Stimulated activated CD8-positive, alpha-beta memory T cell treated with anti-CD3 and anti-CD28 coated beads, Interleukin-12 subunit alpha, Interleukin-12 subunit beta, amount 100 ng/mL, for 1 hour (primary cell): ENCODE results near the gene UTP14A.
"Not testable (repeated sequence)": the region's sequence is repeated elsewhere in the genome, so short reads cannot be mapped to it uniquely, and the experiment has no call there.

Experiments
- DNase-seq: peaks from one replicate; pipeline ENCODE4 v3.0.0-alpha.2; 2020; ENCODE audit warnings: low read depth

UTP14A gene, protein sequence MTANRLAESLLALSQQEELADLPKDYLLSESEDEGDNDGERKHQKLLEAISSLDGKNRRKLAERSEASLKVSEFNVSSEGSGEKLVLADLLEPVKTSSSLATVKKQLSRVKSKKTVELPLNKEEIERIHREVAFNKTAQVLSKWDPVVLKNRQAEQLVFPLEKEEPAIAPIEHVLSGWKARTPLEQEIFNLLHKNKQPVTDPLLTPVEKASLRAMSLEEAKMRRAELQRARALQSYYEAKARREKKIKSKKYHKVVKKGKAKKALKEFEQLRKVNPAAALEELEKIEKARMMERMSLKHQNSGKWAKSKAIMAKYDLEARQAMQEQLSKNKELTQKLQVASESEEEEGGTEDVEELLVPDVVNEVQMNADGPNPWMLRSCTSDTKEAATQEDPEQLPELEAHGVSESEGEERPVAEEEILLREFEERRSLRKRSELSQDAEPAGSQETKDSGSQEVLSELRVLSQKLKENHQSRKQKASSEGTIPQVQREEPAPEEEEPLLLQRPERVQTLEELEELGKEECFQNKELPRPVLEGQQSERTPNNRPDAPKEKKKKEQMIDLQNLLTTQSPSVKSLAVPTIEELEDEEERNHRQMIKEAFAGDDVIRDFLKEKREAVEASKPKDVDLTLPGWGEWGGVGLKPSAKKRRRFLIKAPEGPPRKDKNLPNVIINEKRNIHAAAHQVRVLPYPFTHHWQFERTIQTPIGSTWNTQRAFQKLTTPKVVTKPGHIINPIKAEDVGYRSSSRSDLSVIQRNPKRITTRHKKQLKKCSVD

DNA sequence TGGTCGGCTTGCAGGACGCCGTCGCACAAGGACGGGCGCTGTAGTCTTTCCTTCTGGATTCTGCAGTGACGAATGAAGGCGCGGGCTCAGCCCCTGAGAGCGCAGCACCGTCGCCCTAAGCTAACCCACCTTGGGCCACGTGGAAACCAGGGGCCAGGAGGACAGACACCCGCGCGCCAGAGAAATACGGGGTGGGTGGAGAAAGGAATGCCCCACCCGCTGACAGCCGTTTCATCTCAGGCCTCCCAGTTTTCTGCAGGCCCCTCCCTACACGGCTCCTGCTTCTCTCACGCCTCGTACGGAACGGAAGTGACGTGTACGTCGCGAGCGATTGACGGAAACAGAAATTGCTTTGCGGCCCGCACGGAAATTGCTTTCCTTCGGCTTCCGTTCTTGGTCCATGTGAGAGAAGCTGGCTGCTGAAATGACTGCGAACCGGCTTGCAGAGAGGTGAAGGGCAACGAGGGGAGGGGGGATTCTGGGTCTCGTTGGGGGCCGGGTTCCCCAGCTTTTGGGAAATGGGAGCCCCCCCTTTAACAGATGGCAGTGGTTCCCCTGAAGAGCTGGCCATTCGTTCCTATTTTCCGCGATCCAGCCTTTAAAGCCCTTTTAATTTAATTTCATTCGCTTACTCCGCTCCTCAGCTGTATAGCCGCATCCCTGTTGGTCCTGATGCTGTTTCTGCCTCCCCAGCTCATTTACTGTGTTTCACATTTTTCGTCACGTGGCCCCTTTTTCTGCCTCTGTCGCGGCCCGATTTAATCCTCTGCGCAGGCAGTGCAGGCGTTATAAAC, at the start of gene UTP14A:
Gene UTP14A, plus strand, starts transcription at position 378 of the 794 bp plus-strand sequence. Its CDS starts 47 bp downstream, at position 425.
- DNase-seq: peak; percentile 71

DNA sequence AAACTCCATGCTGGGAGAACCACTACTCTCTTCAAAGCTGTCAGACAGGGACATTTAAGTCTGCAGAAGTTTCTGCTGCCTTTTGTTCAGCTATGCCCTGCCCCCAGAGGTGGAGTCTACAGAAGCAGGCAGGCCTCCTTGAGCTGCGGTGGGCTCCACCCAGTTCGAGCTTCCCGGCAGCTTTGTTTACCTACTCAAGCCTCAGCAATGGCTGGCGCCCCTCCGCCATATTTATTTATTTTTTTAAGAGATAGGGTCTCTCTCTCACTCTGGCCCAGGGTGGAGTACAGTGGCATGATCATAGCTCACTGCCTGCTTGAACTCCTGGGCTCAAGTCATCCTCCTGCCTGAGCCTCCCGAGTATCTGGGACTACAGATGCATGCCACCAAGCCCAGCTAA, 46.8 kb upstream of the UTP14A start:
- DNase-seq: not testable (repeated sequence)

DNA sequence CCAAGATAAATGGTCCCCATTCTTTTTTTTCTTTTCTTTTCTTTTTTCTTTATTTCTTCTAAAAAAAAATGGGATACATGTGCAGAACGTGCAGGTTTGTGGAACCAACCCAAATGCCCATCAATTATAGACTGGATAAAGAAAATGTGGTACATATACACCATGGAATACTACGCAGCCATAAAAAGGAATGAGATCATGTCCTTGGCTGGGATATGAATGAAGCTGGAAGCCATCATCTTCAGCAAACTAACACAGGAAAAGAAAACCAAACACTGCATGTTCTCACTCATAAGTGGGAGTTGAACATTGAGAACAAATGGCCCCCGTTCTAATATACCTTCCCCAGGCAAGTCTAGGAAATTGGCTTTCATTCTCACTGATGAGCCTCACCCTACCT, 39.6 kb upstream of the UTP14A start:
- DNase-seq: not testable (repeated sequence)

DNA sequence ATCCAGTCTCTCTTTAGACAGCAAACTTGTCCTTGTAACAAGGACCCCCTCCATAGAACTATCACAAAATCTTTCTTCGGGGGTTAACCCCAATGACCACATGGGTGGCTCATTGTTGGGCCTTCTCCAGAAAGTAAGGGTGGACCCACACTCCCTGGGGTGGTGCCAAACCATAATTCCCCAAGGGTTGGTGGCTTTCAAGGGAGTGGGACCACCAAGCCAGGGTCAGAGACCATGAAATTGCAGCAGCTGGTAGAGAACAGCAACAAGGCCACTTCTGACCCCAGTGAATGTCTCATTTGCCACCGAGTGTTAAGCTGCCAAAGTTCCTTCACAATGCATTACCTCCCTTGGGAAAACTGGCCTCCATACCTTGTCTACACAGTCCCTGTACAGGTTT, 33.4 kb upstream of the UTP14A start:
- DNase-seq: no peak

DNA sequence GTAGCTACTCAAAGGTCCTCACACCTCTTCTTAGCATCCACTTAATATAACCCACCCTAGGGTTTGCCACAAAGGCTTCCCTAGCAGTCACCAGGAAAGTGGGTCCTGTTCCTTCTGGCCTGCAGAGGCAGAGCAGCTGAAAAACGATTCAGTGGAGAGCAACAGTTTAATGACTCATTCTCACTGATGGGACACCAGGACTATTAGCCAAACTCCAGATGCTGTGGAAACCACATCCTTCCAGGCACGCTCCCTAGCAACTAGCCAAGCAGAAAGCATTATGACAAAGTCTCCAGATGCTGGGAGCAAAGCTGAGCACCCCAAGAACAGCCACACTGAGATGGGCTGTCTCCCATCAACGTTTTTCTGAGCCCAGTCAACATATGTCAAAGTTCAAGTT, 30.3 kb upstream of the UTP14A start:
- no peak for DNase-seq

DNA sequence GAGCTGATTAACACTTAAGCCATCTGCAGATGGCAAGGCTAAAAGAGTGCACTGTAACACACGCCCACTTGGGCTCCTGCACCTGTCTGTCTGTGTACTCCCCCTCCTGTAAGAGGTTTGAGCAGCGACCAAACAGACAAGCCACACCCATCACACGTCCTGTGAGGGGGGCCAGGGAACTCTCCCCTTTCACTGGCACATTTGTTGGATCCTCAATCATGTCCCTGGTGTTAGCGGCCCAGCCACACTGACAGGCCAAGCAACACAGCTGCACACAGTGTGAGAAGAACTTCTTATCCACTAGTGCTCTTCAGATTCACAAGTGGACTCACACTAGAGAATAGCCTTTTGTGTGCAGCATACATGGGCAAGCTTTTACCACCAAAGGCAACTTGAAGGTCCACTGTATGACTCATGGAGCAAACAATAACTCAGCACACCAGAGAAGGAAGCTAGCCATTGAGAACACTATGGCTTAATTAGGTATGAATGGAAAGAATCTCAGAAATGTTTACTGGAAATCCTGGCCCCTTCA, 29.1 kb upstream of the UTP14A start:
- DNase-seq: no peak

DNA sequence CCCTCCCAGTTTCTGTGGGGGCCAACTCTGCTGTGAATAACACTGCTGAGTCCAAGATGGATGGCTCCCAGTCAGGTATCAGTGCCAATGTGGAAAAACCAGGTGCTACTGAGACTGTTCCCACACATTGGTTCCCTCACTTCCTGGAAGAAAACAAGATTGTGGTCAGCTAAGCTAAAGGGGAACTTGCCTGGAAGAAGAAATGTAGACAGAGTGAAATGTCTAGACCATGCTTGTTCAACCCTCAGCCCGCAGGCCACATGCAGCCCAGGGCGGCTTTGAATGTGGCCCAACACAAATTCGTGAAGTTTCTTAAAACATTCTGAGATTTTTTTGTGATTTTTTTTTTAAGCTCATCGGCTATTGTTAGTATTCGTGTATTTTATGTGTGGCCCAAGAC, 28.6 kb upstream of the UTP14A start:
- no peak for DNase-seq

DNA sequence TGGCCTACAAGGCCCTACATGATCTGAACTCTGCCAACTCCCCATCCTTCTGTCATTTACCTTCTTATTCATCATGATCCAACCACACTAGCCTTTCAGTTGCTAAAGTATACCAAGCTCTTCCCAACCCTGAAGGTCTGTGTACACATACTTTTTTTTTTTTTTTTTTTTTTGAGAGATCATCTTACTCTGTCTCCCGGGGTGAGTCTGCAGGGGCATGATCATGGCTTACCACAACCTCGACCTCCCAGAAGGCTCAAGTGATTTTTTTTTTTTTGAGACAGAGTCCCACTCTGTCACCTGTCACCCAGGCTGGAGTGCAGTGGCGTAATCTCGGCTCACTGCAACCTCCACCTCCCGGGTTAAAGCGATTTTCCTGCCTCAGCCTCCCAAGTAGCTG, 5.9 kb upstream of the UTP14A start:
- no peak for DNase-seq

DNA sequence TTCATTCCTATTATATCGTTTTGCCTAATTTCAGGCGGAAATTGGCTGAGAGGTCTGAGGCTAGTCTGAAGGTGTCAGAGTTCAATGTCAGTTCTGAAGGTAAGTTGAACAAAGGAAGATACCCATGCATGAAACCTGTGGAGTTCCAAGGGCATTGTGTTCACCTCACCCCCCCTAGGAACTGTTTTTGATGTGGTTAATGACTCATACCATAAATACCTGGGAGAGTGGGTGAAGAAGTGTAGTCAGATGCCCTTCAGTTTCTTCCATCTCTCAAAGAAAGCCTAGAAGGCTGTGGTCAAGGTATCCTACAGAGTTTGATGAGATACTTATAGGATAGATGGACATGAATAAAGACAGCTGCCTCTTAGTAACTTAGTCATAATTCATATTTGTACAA, 2.7 kb downstream of the UTP14A start:
- no peak for DNase-seq

DNA sequence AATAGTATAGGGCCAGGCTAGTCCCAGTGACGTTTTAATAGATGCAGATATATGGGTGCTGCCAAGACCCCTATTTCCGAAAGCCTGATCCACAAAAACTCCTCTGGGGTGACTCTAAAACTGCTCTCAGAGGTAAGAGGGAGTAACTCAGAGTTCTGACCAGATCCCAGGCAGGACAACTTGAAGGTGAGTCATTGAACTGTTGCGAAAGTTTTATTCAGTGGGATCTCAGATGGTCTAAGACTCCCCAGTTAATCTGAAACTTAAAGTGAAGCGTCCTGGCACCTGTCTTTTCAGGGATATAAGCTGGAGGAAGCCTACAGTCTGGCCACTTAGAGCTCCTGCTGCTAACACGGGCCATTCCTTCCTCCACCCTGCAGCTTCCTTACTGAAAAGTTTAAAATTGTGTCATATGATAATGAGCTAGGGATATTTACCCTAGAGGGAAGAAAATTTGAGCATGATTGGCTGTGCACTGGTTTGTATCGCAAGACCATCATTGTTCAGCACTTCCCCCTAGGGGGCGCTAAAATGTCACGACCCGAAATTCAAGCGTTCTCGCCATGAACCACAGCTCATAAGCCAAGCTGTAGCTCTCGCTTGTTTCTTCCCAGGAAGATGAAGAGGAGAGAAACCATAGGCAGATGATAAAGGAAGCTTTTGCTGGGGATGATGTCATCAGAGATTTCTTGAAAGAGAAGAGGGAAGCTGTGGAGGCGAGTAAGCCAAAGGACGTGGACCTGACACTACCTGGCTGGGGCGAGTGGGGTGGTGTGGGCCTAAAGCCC, 19.5 kb downstream of the UTP14A start:
- DNase-seq: peak; percentile 62

DNA sequence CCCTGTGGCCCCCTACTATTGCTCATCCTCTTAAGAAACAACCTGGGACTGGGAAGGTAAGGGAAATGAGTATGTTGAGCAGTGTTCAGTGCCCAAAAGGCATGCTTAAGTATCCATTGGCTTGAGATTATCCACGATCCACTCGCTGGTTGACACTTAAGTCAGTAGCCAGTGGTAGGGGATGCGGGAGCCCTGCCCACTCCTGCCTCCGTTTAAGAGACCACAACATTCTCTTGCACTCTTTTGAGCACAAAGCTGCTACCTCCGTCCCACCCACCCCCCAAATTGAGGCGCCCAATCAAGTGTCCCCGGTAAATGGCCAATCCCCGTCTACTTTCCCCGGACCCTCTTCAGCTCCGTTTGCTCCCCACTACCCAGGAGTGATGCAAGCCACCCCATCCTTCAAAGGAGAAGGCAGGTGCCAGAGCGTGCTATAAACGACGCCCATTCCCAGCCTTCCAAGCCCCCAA, 25.0 kb downstream of the UTP14A start:
- DNase-seq: no peak

DNA sequence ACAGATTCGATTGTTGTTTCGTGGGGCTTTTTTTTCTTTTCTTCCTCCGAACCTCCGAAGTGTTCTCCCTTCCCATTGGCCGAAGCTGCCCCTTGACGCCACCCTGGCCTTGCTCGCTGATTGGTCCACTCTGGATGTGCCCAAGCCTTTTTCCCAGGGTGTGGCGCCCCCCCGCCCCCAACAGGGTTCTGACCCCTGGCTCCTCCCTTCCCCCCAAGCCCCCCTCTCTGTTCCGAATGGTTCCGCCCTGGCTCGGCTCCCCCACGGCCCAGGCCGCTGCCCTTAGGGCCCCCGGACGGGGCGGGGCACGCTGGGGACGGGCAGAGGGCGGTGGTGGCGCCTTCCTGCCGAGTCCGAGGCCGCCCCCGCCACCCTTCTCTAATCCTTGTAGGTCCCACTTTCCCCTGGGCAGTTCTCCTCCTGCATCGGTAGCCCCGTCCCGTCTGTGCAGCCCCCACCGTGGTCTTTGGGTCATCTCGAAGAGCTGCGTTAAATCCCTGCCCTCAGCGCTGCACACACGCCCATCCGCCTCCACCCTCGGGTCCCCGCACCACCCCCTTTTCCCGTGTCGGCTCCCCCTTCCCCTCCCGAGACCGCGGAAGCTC, 25.5 kb downstream of the UTP14A start:
- peak; percentile 29 for DNase-seq

DNA sequence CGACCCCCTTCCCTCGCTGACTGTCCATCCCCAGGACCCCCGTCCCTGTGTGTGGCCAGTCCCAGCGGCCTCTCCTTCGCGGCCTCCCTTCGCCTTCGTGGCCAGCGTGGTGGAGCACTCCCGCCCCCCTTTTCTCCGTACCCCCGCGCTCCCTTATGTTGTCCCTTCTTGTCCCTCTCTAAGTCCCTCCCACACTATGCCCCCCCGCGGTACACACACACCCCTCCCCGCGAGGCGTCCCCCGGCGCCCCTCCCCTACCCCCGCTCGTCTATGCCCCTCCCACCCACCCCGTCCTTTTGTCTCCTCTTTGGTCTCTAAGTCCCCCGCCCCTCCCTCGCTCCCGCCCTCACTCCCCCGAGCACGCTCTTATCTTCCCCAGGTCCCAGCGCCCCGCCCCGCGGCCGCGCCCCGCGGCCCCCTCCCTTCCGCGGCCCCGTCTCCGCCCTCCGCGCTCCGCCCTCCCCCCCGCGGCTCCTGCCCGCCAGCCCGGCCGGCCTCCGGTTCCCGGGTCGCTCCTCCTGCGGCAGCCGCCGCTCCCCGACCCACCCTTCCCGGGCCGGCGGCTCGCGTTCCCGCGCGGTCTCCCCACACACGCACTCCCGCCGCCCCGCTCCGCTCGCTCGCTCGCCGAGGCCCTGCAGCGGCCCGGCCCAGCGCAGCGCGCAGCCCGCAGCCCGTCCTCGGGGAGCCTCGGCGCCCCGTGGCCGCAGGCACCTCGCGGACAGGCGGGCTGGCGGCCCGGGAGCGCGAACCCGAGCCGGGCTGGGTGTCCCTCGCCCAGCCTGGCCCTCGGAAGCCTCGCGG, 26.3 kb downstream of the UTP14A start:
- peak; percentile 57 for DNase-seq

DNA sequence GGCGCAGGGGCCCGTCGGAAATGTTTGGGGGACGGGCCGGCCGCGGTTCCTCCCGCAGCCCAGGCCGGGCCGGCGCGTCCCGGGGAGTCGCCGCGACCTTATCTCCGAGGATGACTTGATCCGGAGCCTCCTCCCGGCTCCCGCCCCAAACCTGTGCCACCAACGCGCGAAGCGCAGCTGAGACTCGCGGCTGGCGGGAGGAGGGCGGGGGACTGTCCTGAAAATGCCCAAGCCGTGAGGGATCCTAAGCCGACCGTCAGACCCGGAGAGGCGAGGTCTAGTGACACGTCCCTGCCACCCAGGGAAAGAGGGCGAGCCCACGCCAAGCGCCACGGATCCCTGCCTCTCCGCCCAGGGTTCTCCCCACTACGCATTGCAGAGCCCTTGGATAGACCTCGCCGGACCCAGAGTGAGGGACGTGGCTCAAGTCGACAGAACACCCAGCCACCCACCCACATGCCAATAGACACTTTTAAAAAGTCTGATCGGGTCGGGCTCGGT, 26.9 kb downstream of the UTP14A start:
- DNase-seq: no peak

DNA sequence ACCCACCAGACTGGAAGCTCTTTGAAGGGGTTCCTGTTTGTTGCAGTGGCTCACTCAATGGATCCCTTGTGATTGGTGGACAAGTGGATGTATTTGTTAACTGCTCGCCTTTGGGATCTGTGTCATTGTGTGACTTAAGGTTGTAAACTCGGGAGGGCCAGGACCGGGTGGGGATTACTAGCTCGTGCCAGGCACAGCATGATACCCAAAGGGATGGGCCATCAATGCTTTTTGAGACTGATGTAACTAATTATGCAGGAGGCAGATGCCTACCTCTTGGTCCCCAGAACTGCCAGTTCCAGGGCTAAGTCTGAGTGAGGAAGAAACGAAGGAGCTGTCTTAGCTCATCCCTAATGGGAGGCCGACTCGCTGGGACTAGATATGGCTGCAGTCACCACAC, 27.7 kb downstream of the UTP14A start:
- DNase-seq: no peak

DNA sequence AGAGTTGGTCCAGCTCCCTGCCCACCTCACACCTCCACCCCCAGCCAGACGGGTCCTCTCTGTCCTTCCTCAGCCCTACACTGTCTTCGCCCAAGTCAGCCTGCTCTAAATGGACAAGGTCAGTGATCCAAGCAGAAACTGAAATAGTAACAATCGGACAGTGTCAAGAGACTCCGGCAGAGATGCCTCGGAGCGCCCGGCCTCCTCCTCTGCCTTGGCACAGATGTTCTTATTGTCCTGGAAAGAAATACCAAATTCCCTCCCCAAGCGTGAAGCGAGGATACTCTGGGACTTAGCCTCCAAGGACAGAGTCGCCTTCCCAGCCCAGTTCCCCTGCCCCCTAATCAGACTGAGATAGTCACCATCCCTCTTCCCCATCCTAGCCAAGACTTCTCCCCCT, 28.5 kb downstream of the UTP14A start:
- no peak for DNase-seq

DNA sequence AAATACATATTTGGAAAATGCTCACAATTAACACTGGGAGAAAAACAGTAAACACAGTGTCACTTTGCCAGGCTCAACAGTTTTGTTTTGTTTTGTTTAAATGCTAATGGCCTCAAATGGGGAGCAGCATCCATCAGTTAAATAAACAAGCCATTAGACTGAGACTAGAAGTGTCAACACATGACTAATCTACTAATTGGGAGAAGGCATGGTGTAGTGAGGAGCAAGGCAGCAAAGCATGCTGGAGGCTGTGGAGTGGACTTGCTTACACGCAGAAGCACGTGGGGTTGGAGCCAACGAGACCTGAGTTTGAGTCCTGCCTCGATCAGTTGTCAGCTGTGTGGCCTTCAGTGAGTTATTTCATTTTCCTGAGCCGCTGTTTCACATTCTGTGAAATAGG, 29.0 kb downstream of the UTP14A start:
- no peak for DNase-seq

DNA sequence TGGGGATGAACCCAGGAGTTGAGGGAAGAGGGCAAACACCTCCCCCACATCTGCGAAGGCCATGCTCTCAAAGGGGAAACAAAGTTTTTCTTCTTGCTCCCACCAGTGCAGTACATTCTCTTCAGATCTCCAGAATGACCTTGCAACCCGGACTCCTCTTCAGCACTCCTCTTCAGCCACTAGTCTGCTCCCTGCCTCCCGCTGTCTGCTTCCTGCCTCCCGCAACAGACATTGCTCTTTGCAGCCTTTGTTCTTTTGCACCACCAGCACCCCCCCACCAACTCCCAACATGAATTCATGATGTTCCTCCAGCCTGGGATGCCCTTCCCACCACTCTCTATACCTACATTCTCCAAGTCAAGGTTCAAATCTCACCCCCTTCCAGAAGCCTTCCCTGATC, 32.1 kb downstream of the UTP14A start:
- DNase-seq: no peak

DNA sequence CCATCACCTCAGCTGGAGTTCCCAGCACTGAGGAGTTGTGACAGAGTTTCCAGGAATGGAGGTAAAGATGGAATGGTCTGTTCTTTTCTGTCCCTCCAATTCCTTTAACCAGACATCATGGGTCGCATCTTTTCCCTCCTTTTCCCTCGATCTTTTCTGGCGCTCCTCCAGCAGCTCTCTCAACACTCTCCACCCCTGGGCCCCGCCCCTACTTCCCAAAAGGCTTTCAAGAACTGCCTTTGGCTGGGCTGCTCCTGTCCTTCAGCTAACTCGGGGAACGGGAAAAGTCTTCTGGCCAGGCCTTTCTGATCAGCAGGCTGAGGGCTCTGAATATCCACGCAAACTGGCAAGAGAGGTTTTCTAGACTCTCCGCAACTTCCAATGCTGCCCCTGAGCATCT, 34.0 kb downstream of the UTP14A start:
- no peak for DNase-seq

DNA sequence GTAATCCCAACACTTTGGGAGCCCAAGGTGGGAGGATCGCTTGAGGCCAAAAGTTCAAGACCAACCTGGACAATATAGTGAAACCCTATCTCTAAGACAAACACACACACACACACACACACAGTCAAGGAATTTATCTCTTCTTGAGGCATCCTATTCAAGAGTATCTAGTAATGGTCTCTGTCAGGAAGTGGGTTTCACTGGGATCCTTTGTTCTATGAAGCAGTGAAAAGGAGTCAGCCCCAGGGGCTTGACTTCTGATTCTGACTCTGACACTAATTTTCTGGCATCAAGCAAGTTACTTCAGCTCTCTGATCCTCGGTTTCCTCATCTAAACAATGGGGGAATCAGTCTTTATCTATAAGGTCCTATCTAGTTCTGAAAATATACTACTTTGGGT, 34.8 kb downstream of the UTP14A start:
- DNase-seq: no peak
